HCT116 (cell line): ENCODE results near the gene ADORA1. TPM values are rescaled to one million over a fixed set of nuclear protein-coding genes. Genes with fewer than 3 reads are reported as not detected.

Experiments
- ATAC-seq: fragments of 200-7000 bp; cut with Tn5 transposase; 2 replicates; pipeline ENCODE4 v1.9.1; 2020; ENCODE audit warnings: mild to moderate bottlenecking, moderate library complexity
- BruUV-seq: library from RNA; stranded (reverse); fragments of 400-500 nt; replicated peaks from 2 replicates; lab custom pipeline; 2021; lab: Mats Ljungman, UMichigan
- CTCF ChIA-PET: fragments of 300-600 bp; sonication (Branson Sonifier 250); formaldehyde crosslinking; loops from one replicate; lab custom pipeline; 2021; ENCODE audit warnings: antibody characterized with exemption; lab: Charles Lee
- POLR2A ChIA-PET: fragments of 300-600, 350-600 bp; sonication (Branson Sonifier 250); formaldehyde crosslinking; loops from one replicate; lab custom pipeline; 2021; ENCODE audit warnings: antibody characterized with exemption; lab: Charles Lee
- RAD21 ChIA-PET, 2 experiments: fragments of 300-600 bp; sonication (Branson Sonifier 250); formaldehyde crosslinking; loops; one replicate each; lab custom pipeline; 2023; ENCODE audit warnings: low total read pairs in 2 of 2; ENCODE audit not compliant: uncharacterized antibody in 2 of 2, unreplicated experiment in 2 of 2, low non-redundant PET in 1 of 2; lab: Charles Lee
- DNase-seq: peaks from one replicate; pipeline ENCODE4 v3.0.0-alpha.2; 2010; ENCODE audit warnings: low read depth, low spot score
- H2AFZ ChIP-seq: fragments of 200-600 bp; shearing (Covaris generic), sonication (generic); 2 replicates; pipeline ENCODE4 v1.6.1; 2017; ENCODE audit warnings: low read depth, mixed run types, mixed read lengths, antibody characterized with exemption, low read length; ENCODE audit not compliant: poor library complexity, severe bottlenecking
- H3K27ac ChIP-seq: 2 replicates; pipeline ENCODE4 v1.5.1; 2012; ENCODE audit warnings: low read depth, low read length
- H3K27me3 ChIP-seq: fragments of 200-600 bp; sonication (generic); 2 replicates; pipeline ENCODE4 v1.6.1; 2016; ENCODE audit warnings: mixed run types, low read length, mixed read lengths; ENCODE audit not compliant: insufficient read depth
- H3K36me3 ChIP-seq, 2 experiments: fragments of 200-500 bp in 1 of 2; fragments of 200-600 bp in 1 of 2; sonication (Bioruptor generic) in 1 of 2; sonication (generic) in 1 of 2; 2 replicates each; pipeline versions ENCODE4 v1.5.1 to v1.6.1; 2014 to 2016; ENCODE audit warnings: low read length in 2 of 2, inconsistent platforms in 1 of 2, mixed read lengths in 1 of 2, mixed run types in 1 of 2; ENCODE audit not compliant: insufficient read depth in 2 of 2, control insufficient read depth in 1 of 2
- H3K4me1 ChIP-seq, 2 experiments: fragments of 200-600 bp in 1 of 2; sonication (generic) in 1 of 2; 2 replicates each; pipeline versions ENCODE4 v1.5.1 to v1.6.1; 2012 to 2017; ENCODE audit warnings: low read length in 2 of 2, inconsistent platforms in 1 of 2, mild to moderate bottlenecking in 1 of 2, mixed read lengths in 1 of 2, mixed run types in 1 of 2, moderate library complexity in 1 of 2; ENCODE audit not compliant: insufficient read depth in 2 of 2, control insufficient read depth in 1 of 2
- H3K4me2 ChIP-seq: fragments of 200-600 bp; sonication (generic); 2 replicates; pipeline ENCODE4 v1.6.1; 2017; ENCODE audit warnings: mixed run types, low read length, mixed read lengths
- H3K4me3 ChIP-seq, 2 experiments: fragments of 200-600 bp in 1 of 2; sonication (generic) in 1 of 2; replicated peaks in 1 of 2; 2 replicates each; pipeline ENCODE4 v1.5.1; 2011 to 2016; ENCODE audit warnings: low read length in 2 of 2, control low read depth in 1 of 2, low read depth in 1 of 2, mild to moderate bottlenecking in 1 of 2, mixed read lengths in 1 of 2, mixed run types in 1 of 2
- H3K79me2 ChIP-seq: fragments of 200-600 bp; sonication (generic); 2 replicates; pipeline ENCODE4 v1.6.1; 2017; ENCODE audit warnings: mild to moderate bottlenecking, mixed run types, low read length, moderate library complexity, mixed read lengths; ENCODE audit not compliant: insufficient read depth
- H3K9ac ChIP-seq: fragments of 200-600 bp; sonication (generic); 2 replicates; pipeline ENCODE4 v1.6.1; 2016; ENCODE audit warnings: low read length, mixed read lengths
- H3K9me2 ChIP-seq: fragments of 200-600 bp; sonication (generic), shearing (Covaris generic); 2 replicates; pipeline ENCODE4 v1.6.1; 2017; ENCODE audit warnings: mixed run types, mild to moderate bottlenecking, moderate library complexity; ENCODE audit not compliant: insufficient read depth
- H3K9me3 ChIP-seq, 2 experiments: fragments of 200-500 bp in 1 of 2; fragments of 200-600 bp in 1 of 2; sonication (Bioruptor generic) in 1 of 2; sonication (generic) in 1 of 2; 2 replicates each; pipeline ENCODE4 v1.6.1; 2014 to 2017; ENCODE audit warnings: low read length in 2 of 2, mixed read lengths in 2 of 2, inconsistent platforms in 1 of 2, low read depth in 1 of 2, mild to moderate bottlenecking in 1 of 2, mixed run types in 1 of 2, moderate library complexity in 1 of 2; ENCODE audit not compliant: control insufficient read depth in 1 of 2, insufficient read depth in 1 of 2
- H4K20me1 ChIP-seq: fragments of 200-600 bp; sonication (generic), shearing (Covaris generic); 2 replicates; pipeline ENCODE4 v1.6.1; 2017; ENCODE audit warnings: mixed run types, mild to moderate bottlenecking, moderate library complexity; ENCODE audit not compliant: insufficient read depth
- CTCF ChIP-seq, 3 experiments: fragments of 200-600 bp in 1 of 3; sonication (generic) in 1 of 3; IDR thresholded peaks in 2 of 3; conservative IDR thresholded peaks in 1 of 3; 2 replicates each; pipeline ENCODE4 v1.5.1; 2012 to 2017; ENCODE audit warnings: low read depth in 2 of 3, low read length in 2 of 3, antibody characterized with exemption in 1 of 3, borderline replicate concordance in 1 of 3, control low read depth in 1 of 3, mild to moderate bottlenecking in 1 of 3, mixed read lengths in 1 of 3, mixed run types in 1 of 3, moderate library complexity in 1 of 3; ENCODE audit not compliant: insufficient read depth in 1 of 3
- RAD21 ChIP-seq: IDR thresholded peaks from 2 replicates; pipeline ENCODE4 v1.6.1; 2012; ENCODE audit warnings: low read depth, mild to moderate bottlenecking
- REST ChIP-seq: IDR thresholded peaks from 2 replicates; pipeline ENCODE4 v1.6.1; 2012; ENCODE audit warnings: low read depth
- ZBTB33 ChIP-seq: IDR thresholded peaks from 2 replicates; pipeline ENCODE4 v1.6.1; 2011; ENCODE audit warnings: mild to moderate bottlenecking, low read length, moderate library complexity; ENCODE audit not compliant: insufficient replicate concordance; ENCODE audit errors: extremely low read depth
- intact Hi-C: fragments of 100-400 bp; cut with micrococcal nuclease; formaldehyde crosslinking; loops from 2 replicates; pipeline ENCODE4 v1.10.0; 2022
- total RNA-seq: library from RNA; stranded (reverse); gene quantifications from one replicate; pipeline ENCODE4 v1.2.1, GENCODE V29; 2021; ENCODE audit not compliant: unreplicated experiment

ADORA1 gene
- total RNA-seq, 1 experiment from 2014 or later, result 2.8 TPM

GRCh38 chr1:203171341-203172183 is 44.0 kb downstream of the ADORA1 start (continued):
- no peak for TF ChIP-seq REST

GRCh38 chr1:203172184-203173010 is 44.9 kb downstream of the ADORA1 start:
- peak; percentile 87 for ATAC-seq
- ChIA-PET RAD21 (interaction anchor here (0.5 to 2.4 kb wide), 6 partner anchors 39 to 133 kb away, joined by 3 to 9 read pairs (median 5); no protein-coding TSS in a partner anchor), CTCF (interaction anchor here (0.7 to 4.3 kb wide), 19 partner anchors 8 to 139 kb away, joined by 3 to 43 read pairs (median 5); partner anchors contain the start of gene ADORA1), POLR2A (no interaction called here)
- no peak overlapping the region for H2AFZ ChIP-seq
- no peaks in the 10 kb centered on the region for H3K36me3 ChIP-seq
- peaks cover 18 to 67% of the 10 kb centered on the region in 2 experiments for H3K4me1 ChIP-seq
- no peaks in the 10 kb centered on the region for H3K9me3 ChIP-seq
- no TSS peak for BruUV-seq
- peak overlapping the region; percentile 52 for H3K4me2 ChIP-seq
- no peaks in the 10 kb centered on the region for H3K79me2 ChIP-seq
- H3K27me3 ChIP-seq, result no peaks in the 10 kb centered on the region
- no peak overlapping the region for H3K9ac ChIP-seq
- H3K27ac ChIP-seq, result no peak overlapping the region
- H4K20me1 ChIP-seq, result no peaks in the 10 kb centered on the region
- no peak for DNase-seq
- H3K4me3 ChIP-seq, result no peak overlapping the region
- intact Hi-C loops, result loop anchor here (1.0 kb wide), 2 partner anchors 54 to 132 kb away; no protein-coding TSS in a partner anchor
- H3K9me2 ChIP-seq, result no peaks in the 10 kb centered on the region
- peak; percentile 78 for TF ChIP-seq RAD21
- TF ChIP-seq CTCF (IDR thresholded peaks at IDR 0.05 in 2 of 3, conservative IDR thresholded peaks at IDR 0.05 in 1 of 3; ENCODE audit: borderline replicate concordance in 1 of 3, insufficient read depth in 1 of 3, low read depth in 2 of 3, low read length in 2 of 3), result peak; percentile 75 to 93 (median 84)
- TF ChIP-seq ZBTB33, result no peak
- TF ChIP-seq, all 23 proteins: peak for 2
